Tibial nerve (tissue), 4 donors: ENCODE results near the gene DAAM2.

Source experiments
- EP300 ChIP-seq, 2 donors: sonication (generic); formaldehyde crosslinking; IDR thresholded peaks; one replicate each; pipeline ENCODE4 v1.6.1; 2017; ENCODE audit warnings: antibody characterized with exemption in 2 of 2, mild to moderate bottlenecking in 1 of 2
- TF ChIP-seq, protein P1 (sequence below), 5 experiments: fragments of 200-600 bp in 3 of 5; fragments of 450-650 bp in 2 of 5; sonication (generic) in 3 of 5; IDR thresholded peaks; one replicate each; pipeline ENCODE4 v1.5.1; 2016 to 2019; ENCODE audit warnings: antibody characterized with exemption in 5 of 5, mild to moderate bottlenecking in 3 of 5, moderate library complexity in 2 of 5

DNA sequence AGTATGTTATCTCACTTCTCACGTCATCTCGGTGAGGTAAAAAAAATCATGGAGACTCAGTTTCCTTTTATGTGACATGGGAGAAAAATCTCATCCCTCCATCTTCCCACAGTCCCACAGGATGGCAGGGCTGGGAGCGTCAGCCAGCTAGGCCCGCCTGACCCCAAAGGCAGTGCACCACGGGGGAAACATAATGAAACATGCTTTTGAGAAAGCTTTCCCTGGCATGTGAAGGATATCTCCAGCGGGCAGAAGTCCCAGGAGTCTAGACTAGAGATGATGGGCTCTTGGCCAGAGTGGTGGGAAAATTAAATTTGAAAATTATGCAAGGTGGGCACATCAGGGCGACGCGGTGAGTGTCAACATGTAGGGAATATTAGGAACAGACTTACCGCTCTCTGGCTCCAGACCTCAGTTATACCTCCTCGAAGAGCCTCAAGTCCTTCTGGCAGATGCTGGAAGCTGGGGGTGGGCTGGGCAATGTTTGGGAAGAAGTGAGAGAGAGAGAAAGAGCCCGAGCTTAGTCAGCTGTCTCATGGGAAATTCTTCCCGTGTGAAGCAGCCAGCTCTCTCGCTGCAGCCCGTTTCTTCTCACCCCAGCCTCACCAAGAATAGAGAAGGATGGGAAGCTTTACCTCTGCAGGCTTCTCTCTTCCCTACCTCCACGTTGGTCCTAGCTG is 89.8 kb downstream of the DAAM2 start:
- TF ChIP-seq, protein P1, sequence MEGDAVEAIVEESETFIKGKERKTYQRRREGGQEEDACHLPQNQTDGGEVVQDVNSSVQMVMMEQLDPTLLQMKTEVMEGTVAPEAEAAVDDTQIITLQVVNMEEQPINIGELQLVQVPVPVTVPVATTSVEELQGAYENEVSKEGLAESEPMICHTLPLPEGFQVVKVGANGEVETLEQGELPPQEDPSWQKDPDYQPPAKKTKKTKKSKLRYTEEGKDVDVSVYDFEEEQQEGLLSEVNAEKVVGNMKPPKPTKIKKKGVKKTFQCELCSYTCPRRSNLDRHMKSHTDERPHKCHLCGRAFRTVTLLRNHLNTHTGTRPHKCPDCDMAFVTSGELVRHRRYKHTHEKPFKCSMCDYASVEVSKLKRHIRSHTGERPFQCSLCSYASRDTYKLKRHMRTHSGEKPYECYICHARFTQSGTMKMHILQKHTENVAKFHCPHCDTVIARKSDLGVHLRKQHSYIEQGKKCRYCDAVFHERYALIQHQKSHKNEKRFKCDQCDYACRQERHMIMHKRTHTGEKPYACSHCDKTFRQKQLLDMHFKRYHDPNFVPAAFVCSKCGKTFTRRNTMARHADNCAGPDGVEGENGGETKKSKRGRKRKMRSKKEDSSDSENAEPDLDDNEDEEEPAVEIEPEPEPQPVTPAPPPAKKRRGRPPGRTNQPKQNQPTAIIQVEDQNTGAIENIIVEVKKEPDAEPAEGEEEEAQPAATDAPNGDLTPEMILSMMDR (IDR thresholded peaks at IDR 0.05): no peak
- no peak for TF ChIP-seq EP300 (IDR thresholded peaks at IDR 0.05)
